Measurements from ENCODE around the gene NAA60.

The NAA60 gene

DNA sequence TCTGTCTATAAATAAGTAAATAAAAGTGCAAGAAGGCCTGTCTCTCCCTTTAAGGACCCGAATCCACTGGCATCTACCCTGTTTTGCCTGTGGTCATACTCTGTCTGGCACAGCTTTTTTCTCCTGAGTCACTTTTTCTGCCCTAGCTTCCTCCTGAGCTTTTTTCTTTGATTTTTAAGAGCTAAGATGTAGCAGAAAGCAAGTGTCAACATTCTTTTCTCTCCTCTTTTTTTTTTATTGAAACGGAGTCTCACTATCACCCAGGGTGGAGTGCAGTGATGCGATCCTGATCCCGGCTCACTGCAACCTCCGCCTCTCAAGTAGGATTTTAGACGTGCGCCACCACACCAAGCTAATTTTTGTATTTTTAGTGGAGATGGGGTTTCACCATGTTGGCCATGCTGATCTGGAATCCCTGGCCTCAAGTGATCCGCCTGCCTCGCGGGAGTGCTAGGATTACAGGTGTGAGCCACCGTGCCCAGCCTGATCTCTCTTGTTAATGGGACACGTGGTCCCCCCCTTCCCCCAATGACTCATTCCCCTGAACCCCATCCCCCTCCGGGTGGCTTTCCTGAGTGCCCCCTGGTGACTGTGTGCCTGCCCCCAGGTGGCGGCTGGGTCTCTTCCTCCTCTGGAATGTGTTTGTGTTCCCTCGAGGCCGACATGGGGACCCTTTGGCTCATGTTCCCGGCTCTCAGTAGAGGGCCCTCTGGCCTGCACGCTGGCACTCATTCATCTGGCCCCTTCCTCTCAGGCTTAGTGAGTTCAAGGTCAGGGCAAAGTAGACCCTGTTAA, 37.6 kb downstream of the NAA60 start (continued):
- TF ChIP-seq, protein P1, sequence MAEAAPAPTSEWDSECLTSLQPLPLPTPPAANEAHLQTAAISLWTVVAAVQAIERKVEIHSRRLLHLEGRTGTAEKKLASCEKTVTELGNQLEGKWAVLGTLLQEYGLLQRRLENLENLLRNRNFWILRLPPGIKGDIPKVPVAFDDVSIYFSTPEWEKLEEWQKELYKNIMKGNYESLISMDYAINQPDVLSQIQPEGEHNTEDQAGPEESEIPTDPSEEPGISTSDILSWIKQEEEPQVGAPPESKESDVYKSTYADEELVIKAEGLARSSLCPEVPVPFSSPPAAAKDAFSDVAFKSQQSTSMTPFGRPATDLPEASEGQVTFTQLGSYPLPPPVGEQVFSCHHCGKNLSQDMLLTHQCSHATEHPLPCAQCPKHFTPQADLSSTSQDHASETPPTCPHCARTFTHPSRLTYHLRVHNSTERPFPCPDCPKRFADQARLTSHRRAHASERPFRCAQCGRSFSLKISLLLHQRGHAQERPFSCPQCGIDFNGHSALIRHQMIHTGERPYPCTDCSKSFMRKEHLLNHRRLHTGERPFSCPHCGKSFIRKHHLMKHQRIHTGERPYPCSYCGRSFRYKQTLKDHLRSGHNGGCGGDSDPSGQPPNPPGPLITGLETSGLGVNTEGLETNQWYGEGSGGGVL (tag by site-specific recombination; IDR thresholded peaks at IDR 0.05) = peak; percentile 18; the same call in 1 of the 2 replicates
- TF ChIP-seq KLF9 (tag by site-specific recombination; IDR thresholded peaks at IDR 0.05; ENCODE audit: low read depth) (no peak), GLIS1 (tag by site-specific recombination; IDR thresholded peaks at IDR 0.05) (peak; percentile 93), MZF1 (tag by site-specific recombination; IDR thresholded peaks at IDR 0.05; ENCODE audit: borderline replicate concordance) (no peak), ZNF830 (tag by site-specific recombination; IDR thresholded peaks at IDR 0.05; ENCODE audit: low read depth) (no peak), SP3 (tag by site-specific recombination; IDR thresholded peaks at IDR 0.05) (no peak), GLIS2 (tag by site-specific recombination; IDR thresholded peaks at IDR 0.05) (peak; percentile 44), TRIM28 (IDR thresholded peaks at IDR 0.05; ENCODE audit: borderline replicate concordance, low read length) (no peak), ZNF354C (tag by site-specific recombination; IDR thresholded peaks at IDR 0.05; ENCODE audit: borderline replicate concordance, low read depth) (no peak), ZNF791 (tag by site-specific recombination; IDR thresholded peaks at IDR 0.05) (no peak), ZNF777 (tag by site-specific recombination; IDR thresholded peaks at IDR 0.05; ENCODE audit: borderline replicate concordance) (no peak), MYNN (tag by site-specific recombination; IDR thresholded peaks at IDR 0.05; ENCODE audit: borderline replicate concordance) (no peak), ZNF2 (tag by site-specific recombination; IDR thresholded peaks at IDR 0.05) (no peak), HOXC10 (CRISPR knock-in tag; IDR thresholded peaks at IDR 0.05) (no peak), ZNF211 (tag by site-specific recombination; IDR thresholded peaks at IDR 0.05; ENCODE audit: low read depth) (no peak), KLF7 (tag by site-specific recombination; IDR thresholded peaks at IDR 0.05; ENCODE audit: borderline replicate concordance) (no peak), ZNF600 (tag by site-specific recombination; IDR thresholded peaks at IDR 0.05) (no peak), ZFP37 (tag by site-specific recombination; IDR thresholded peaks at IDR 0.05) (no peak), BCL11B (tag by site-specific recombination; IDR thresholded peaks at IDR 0.05; ENCODE audit: low read depth) (no peak), ZNF747 (tag by site-specific recombination; IDR thresholded peaks at IDR 0.05) (no peak), GLI2 (tag by site-specific recombination; IDR thresholded peaks at IDR 0.05; ENCODE audit: borderline replicate concordance, low read depth) (no peak), ZNF658 (tag by site-specific recombination; IDR thresholded peaks at IDR 0.05) (no peak), ZNF433 (tag by site-specific recombination; IDR thresholded peaks at IDR 0.05; ENCODE audit: low read depth) (no peak), ZNF184 (tag by site-specific recombination; IDR thresholded peaks at IDR 0.05) (no peak), ZNF473 (tag by site-specific recombination; IDR thresholded peaks at IDR 0.05) (no peak), ZNF629 (tag by site-specific recombination; IDR thresholded peaks at IDR 0.05) (0 out of 2 replicates have a peak, but pooled peaks have one; percentile 21), ZNF266 (tag by site-specific recombination; IDR thresholded peaks at IDR 0.05; ENCODE audit: low read depth) (no peak)
- TF ChIP-seq, protein P2, sequence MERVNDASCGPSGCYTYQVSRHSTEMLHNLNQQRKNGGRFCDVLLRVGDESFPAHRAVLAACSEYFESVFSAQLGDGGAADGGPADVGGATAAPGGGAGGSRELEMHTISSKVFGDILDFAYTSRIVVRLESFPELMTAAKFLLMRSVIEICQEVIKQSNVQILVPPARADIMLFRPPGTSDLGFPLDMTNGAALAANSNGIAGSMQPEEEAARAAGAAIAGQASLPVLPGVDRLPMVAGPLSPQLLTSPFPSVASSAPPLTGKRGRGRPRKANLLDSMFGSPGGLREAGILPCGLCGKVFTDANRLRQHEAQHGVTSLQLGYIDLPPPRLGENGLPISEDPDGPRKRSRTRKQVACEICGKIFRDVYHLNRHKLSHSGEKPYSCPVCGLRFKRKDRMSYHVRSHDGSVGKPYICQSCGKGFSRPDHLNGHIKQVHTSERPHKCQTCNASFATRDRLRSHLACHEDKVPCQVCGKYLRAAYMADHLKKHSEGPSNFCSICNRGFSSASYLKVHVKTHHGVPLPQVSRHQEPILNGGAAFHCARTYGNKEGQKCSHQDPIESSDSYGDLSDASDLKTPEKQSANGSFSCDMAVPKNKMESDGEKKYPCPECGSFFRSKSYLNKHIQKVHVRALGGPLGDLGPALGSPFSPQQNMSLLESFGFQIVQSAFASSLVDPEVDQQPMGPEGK (tag by site-specific recombination; IDR thresholded peaks at IDR 0.05) = peak; percentile 36; the same call in 1 of the 2 replicates
- TF ChIP-seq, protein P3, sequence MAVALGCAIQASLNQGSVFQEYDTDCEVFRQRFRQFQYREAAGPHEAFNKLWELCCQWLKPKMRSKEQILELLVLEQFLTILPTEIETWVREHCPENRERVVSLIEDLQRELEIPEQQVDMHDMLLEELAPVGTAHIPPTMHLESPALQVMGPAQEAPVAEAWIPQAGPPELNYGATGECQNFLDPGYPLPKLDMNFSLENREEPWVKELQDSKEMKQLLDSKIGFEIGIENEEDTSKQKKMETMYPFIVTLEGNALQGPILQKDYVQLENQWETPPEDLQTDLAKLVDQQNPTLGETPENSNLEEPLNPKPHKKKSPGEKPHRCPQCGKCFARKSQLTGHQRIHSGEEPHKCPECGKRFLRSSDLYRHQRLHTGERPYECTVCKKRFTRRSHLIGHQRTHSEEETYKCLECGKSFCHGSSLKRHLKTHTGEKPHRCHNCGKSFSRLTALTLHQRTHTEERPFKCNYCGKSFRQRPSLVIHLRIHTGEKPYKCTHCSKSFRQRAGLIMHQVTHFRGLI (tag by site-specific recombination; IDR thresholded peaks at IDR 0.05) = no peak
- TF ChIP-seq, protein P4, sequence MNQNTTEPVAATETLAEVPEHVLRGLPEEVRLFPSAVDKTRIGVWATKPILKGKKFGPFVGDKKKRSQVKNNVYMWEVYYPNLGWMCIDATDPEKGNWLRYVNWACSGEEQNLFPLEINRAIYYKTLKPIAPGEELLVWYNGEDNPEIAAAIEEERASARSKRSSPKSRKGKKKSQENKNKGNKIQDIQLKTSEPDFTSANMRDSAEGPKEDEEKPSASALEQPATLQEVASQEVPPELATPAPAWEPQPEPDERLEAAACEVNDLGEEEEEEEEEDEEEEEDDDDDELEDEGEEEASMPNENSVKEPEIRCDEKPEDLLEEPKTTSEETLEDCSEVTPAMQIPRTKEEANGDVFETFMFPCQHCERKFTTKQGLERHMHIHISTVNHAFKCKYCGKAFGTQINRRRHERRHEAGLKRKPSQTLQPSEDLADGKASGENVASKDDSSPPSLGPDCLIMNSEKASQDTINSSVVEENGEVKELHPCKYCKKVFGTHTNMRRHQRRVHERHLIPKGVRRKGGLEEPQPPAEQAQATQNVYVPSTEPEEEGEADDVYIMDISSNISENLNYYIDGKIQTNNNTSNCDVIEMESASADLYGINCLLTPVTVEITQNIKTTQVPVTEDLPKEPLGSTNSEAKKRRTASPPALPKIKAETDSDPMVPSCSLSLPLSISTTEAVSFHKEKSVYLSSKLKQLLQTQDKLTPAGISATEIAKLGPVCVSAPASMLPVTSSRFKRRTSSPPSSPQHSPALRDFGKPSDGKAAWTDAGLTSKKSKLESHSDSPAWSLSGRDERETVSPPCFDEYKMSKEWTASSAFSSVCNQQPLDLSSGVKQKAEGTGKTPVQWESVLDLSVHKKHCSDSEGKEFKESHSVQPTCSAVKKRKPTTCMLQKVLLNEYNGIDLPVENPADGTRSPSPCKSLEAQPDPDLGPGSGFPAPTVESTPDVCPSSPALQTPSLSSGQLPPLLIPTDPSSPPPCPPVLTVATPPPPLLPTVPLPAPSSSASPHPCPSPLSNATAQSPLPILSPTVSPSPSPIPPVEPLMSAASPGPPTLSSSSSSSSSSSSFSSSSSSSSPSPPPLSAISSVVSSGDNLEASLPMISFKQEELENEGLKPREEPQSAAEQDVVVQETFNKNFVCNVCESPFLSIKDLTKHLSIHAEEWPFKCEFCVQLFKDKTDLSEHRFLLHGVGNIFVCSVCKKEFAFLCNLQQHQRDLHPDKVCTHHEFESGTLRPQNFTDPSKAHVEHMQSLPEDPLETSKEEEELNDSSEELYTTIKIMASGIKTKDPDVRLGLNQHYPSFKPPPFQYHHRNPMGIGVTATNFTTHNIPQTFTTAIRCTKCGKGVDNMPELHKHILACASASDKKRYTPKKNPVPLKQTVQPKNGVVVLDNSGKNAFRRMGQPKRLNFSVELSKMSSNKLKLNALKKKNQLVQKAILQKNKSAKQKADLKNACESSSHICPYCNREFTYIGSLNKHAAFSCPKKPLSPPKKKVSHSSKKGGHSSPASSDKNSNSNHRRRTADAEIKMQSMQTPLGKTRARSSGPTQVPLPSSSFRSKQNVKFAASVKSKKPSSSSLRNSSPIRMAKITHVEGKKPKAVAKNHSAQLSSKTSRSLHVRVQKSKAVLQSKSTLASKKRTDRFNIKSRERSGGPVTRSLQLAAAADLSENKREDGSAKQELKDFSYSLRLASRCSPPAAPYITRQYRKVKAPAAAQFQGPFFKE (tag by site-specific recombination; IDR thresholded peaks at IDR 0.05; ENCODE audit: borderline replicate concordance) = no peak

Measured in HEK293 (cell line).